ENCODE results near the gene ARPC4.

The ARPC4 gene

GRCh38 chr3:9748031-9748430 is 44.9 kb upstream of the ARPC4 start:
- no peak for TF ChIP-seq EZH2phosphoT487 (IDR thresholded peaks at IDR 0.05; ENCODE audit: low read length)
- no peak for TF ChIP-seq CTCF (IDR thresholded peaks at IDR 0.05; ENCODE audit: low read length)
- no peak for TF ChIP-seq EZH2 (optimal IDR thresholded peaks at IDR 0.05; ENCODE audit: low read depth, low read length)
- Histone ChIP-seq H3K4me1 (ENCODE audit: low read length) (peaks cover 6% of the 10 kb centered on the region), H4K20me1 (ENCODE audit: insufficient read depth, low read length) (no peaks in the 10 kb centered on the region), H3K36me3 (replicated peaks; ENCODE audit: insufficient read depth, low read length) (peaks cover 8% of the 10 kb centered on the region), H3K27me3 (replicated peaks; ENCODE audit: insufficient read depth, low read length) (no peaks in the 10 kb centered on the region), H3K4me3 (ENCODE audit: low read length) (no peak overlapping the region), H3K9me3 (replicated peaks; ENCODE audit: insufficient read depth, low read length) (no peaks in the 10 kb centered on the region), H3K9me2 (replicated peaks; ENCODE audit: insufficient read depth, low read length) (no peaks in the 10 kb centered on the region), H3K27ac (ENCODE audit: low read length) (no peak overlapping the region), H3F3A (ENCODE audit: insufficient read depth, low read length) (peaks cover 18% of the 10 kb centered on the region), H3K79me2 (ENCODE audit: low read length) (peaks cover 20% of the 10 kb centered on the region), H3K4me2 (ENCODE audit: low read depth, low read length) (no peak overlapping the region), H3K9ac (ENCODE audit: low read length) (no peak overlapping the region), H2AFZ (ENCODE audit: low read length) (no peak overlapping the region)
- DNase-seq: no peak

GRCh38 chr3:9749296-9749644 is 43.6 kb upstream of the ARPC4 start:
- H3K9ac ChIP-seq (ENCODE audit: low read length): peak overlapping the region; percentile 65; the same call in 1 of the 2 replicates
- peak overlapping the region; percentile 79 for H2AFZ ChIP-seq (ENCODE audit: low read length)
- no peak for TF ChIP-seq EZH2 (optimal IDR thresholded peaks at IDR 0.05; ENCODE audit: low read depth, low read length)
- TF ChIP-seq CTCF (IDR thresholded peaks at IDR 0.05; ENCODE audit: low read length): no peak
- TF ChIP-seq EZH2phosphoT487 (IDR thresholded peaks at IDR 0.05; ENCODE audit: low read length): no peak

GRCh38 chr3:9749645-9750555 is 43.0 kb upstream of the ARPC4 start, which contains the start of gene OGG1:
Gene OGG1, plus strand, starts transcription at chr3:9749952. Its CDS starts 335 bp downstream, at chr3:9750287.
- H3K4me2 ChIP-seq (ENCODE audit: low read depth, low read length): peak within 1 kb of the TSS; percentile 99
- H3K4me3 ChIP-seq (ENCODE audit: low read length): peak within 1 kb of the TSS; percentile 96
- no peak for TF ChIP-seq EZH2 (optimal IDR thresholded peaks at IDR 0.05; ENCODE audit: low read depth, low read length)
- TF ChIP-seq EZH2phosphoT487 (IDR thresholded peaks at IDR 0.05; ENCODE audit: low read length): no peak
- no peak; the same call in 1 of the 2 replicates for TF ChIP-seq CTCF (IDR thresholded peaks at IDR 0.05; ENCODE audit: low read length)
- peak; percentile 99 for DNase-seq
- no peaks in the 10 kb centered on the region for H3K27me3 ChIP-seq (replicated peaks; ENCODE audit: insufficient read depth, low read length)
- H4K20me1 ChIP-seq (ENCODE audit: insufficient read depth, low read length): no peaks in the 10 kb centered on the region
- no peaks in the 10 kb centered on the region for H3K9me2 ChIP-seq (replicated peaks; ENCODE audit: insufficient read depth, low read length)
- peak within 1 kb of the TSS; percentile 77 for H3K9ac ChIP-seq (ENCODE audit: low read length)
- H3F3A ChIP-seq (ENCODE audit: insufficient read depth, low read length): peaks cover 18% of the 10 kb centered on the region
- H3K4me1 ChIP-seq (ENCODE audit: low read length): peaks cover 6% of the 10 kb centered on the region
- H3K27ac ChIP-seq (ENCODE audit: low read length): peak within 1 kb of the TSS; percentile 83
- peaks cover 20% of the 10 kb centered on the region for H3K79me2 ChIP-seq (ENCODE audit: low read length)
- no peaks in the 10 kb centered on the region for H3K9me3 ChIP-seq (replicated peaks; ENCODE audit: insufficient read depth, low read length)
- H2AFZ ChIP-seq (ENCODE audit: low read length): peak within 1 kb of the TSS; percentile 99
- H3K36me3 ChIP-seq (replicated peaks; ENCODE audit: insufficient read depth, low read length): peaks cover 3% of the 10 kb centered on the region

More at GRCh38 chr3:9749296-9749644, 43.6 kb upstream of the ARPC4 start:
- H3K79me2 ChIP-seq (ENCODE audit: low read length): peaks cover 20% of the 10 kb centered on the region
- DNase-seq: no peak
- no peaks in the 10 kb centered on the region for H3K9me2 ChIP-seq (replicated peaks; ENCODE audit: insufficient read depth, low read length)
- H3K27ac ChIP-seq (ENCODE audit: low read length): peak overlapping the region; percentile 83; the same call in 1 of the 2 replicates
- no peaks in the 10 kb centered on the region for H3K9me3 ChIP-seq (replicated peaks; ENCODE audit: insufficient read depth, low read length)
- peak overlapping the region; percentile 92 for H3K4me2 ChIP-seq (ENCODE audit: low read depth, low read length)
- peak overlapping the region; percentile 96 for H3K4me3 ChIP-seq (ENCODE audit: low read length)
- H3K36me3 ChIP-seq (replicated peaks; ENCODE audit: insufficient read depth, low read length): peaks cover 3% of the 10 kb centered on the region
- H4K20me1 ChIP-seq (ENCODE audit: insufficient read depth, low read length): no peaks in the 10 kb centered on the region
- no peaks in the 10 kb centered on the region for H3K27me3 ChIP-seq (replicated peaks; ENCODE audit: insufficient read depth, low read length)
- peaks cover 6% of the 10 kb centered on the region for H3K4me1 ChIP-seq (ENCODE audit: low read length)
- peaks cover 18% of the 10 kb centered on the region for H3F3A ChIP-seq (ENCODE audit: insufficient read depth, low read length)

Data from MM.1S (cell line).